ENCODE data around the gene GNAS-AS1.

Gene GNAS-AS1

GRCh38 chr20:58897488-58897887 lies 46.8 kb upstream of the GNAS-AS1 start:
- no peak overlapping the region for H2BK5ac ChIP-seq (ENCODE audit: low read depth, low read length, poor library complexity)
- H4K91ac ChIP-seq (ENCODE audit: low read depth, low read length) = no peak overlapping the region
- no peak overlapping the region for H2AFZ ChIP-seq (ENCODE audit: insufficient read depth, low read length, poor library complexity)
- peaks cover 17% of the 10 kb centered on the region for H3K79me2 ChIP-seq (ENCODE audit: control insufficient read depth, insufficient read depth, low read length, poor library complexity)
- H2BK120ac ChIP-seq (ENCODE audit: insufficient read depth, low read length, poor library complexity) = no peak overlapping the region
- H3K27ac ChIP-seq (ENCODE audit: low read depth, low read length) = no peak overlapping the region
- no peak overlapping the region for H2AK5ac ChIP-seq (ENCODE audit: low read length)
- H3K14ac ChIP-seq (ENCODE audit: low read length) = no peak overlapping the region
- H3K36me3 ChIP-seq (ENCODE audit: control insufficient read depth in 1 of 2, insufficient read depth in 2 of 2, low read length in 2 of 2) = peaks cover 19 to 40% of the 10 kb centered on the region in 2 experiments
- no CpG with 5 or more reads among the region's 4 CpGs for WGBS (ENCODE audit: extremely low coverage, insufficient coverage, insufficient read length)
- peaks cover 1% of the 10 kb centered on the region for H3K9me3 ChIP-seq (ENCODE audit: insufficient read depth, low read depth, low read length)
- no peak overlapping the region for H3K9ac ChIP-seq (ENCODE audit: low read length)
- H4K8ac ChIP-seq (ENCODE audit: low read depth, low read length) = no peak overlapping the region
- no peak overlapping the region for H3K4me3 ChIP-seq (ENCODE audit: low read depth, low read length)
- no peak overlapping the region for H3K23ac ChIP-seq (ENCODE audit: low read length)
- peak overlapping the region; percentile 95 for H3K4ac ChIP-seq (ENCODE audit: low read depth, low read length)
- no peak overlapping the region for H3K4me2 ChIP-seq (ENCODE audit: low read length)
- no peak for DNase-seq
- H3K4me1 ChIP-seq (ENCODE audit: control insufficient read depth in 1 of 2, insufficient read depth in 2 of 2, low read length in 2 of 2) = peaks cover 0 to 2% of the 10 kb centered on the region in 2 experiments
- no peaks in the 10 kb centered on the region for H3K27me3 ChIP-seq (ENCODE audit: insufficient read depth, low read length)
- H4K12ac ChIP-seq (ENCODE audit: low read depth, low read length) = no peak overlapping the region
- H3K79me1 ChIP-seq (ENCODE audit: low read length) = peaks cover 2% of the 10 kb centered on the region
- no peak overlapping the region for H2BK12ac ChIP-seq (ENCODE audit: low read length)
- no peak overlapping the region for H3K18ac ChIP-seq (ENCODE audit: low read length)

GRCh38 chr20:58896820-58897219 lies 46.1 kb upstream of the GNAS-AS1 start:
- Histone ChIP-seq H3K23ac (ENCODE audit: low read length) (no peak overlapping the region), H3K18ac (ENCODE audit: low read length) (no peak overlapping the region), H2AFZ (ENCODE audit: insufficient read depth, low read length, poor library complexity) (no peak overlapping the region), H2BK5ac (ENCODE audit: low read depth, low read length, poor library complexity) (no peak overlapping the region), H3K14ac (ENCODE audit: low read length) (no peak overlapping the region), H3K27ac (ENCODE audit: low read depth, low read length) (no peak overlapping the region), H3K9me3 (ENCODE audit: insufficient read depth, low read depth, low read length) (no peaks in the 10 kb centered on the region), H4K12ac (ENCODE audit: low read depth, low read length) (no peak overlapping the region), H2BK12ac (ENCODE audit: low read length) (no peak overlapping the region), H3K36me3 (ENCODE audit: control insufficient read depth in 1 of 2, insufficient read depth in 2 of 2, low read length in 2 of 2) (peaks cover 17 to 34% of the 10 kb centered on the region in 2 experiments), H3K4ac (ENCODE audit: low read depth, low read length) (peak overlapping the region; percentile 95), H4K91ac (ENCODE audit: low read depth, low read length) (no peak overlapping the region), H3K79me1 (ENCODE audit: low read length) (peaks cover 7% of the 10 kb centered on the region), H2BK120ac (ENCODE audit: insufficient read depth, low read length, poor library complexity) (no peak overlapping the region), H3K4me1 (ENCODE audit: control insufficient read depth in 1 of 2, insufficient read depth in 2 of 2, low read length in 2 of 2) (peaks cover 0 to 2% of the 10 kb centered on the region in 2 experiments), H3K27me3 (ENCODE audit: insufficient read depth, low read length) (no peaks in the 10 kb centered on the region), H3K9ac (ENCODE audit: low read length) (no peak overlapping the region), H3K4me2 (ENCODE audit: low read length) (no peak overlapping the region), H4K8ac (ENCODE audit: low read depth, low read length) (no peak overlapping the region), H3K79me2 (ENCODE audit: control insufficient read depth, insufficient read depth, low read length, poor library complexity) (peaks cover 22% of the 10 kb centered on the region), H3K4me3 (ENCODE audit: low read depth, low read length) (no peak overlapping the region), H2AK5ac (ENCODE audit: low read length) (no peak overlapping the region)
- WGBS (ENCODE audit: extremely low coverage, insufficient coverage, insufficient read length) = no CpG with 5 or more reads among the region's 3 CpGs
- DNase-seq = no peak

GRCh38 chr20:58895448-58896180 lies 44.9 kb upstream of the GNAS-AS1 start:
- Histone ChIP-seq H3K9me3 (ENCODE audit: insufficient read depth, low read depth, low read length) (no peaks in the 10 kb centered on the region), H3K4me2 (ENCODE audit: low read length) (no peak overlapping the region), H3K14ac (ENCODE audit: low read length) (no peak overlapping the region), H4K91ac (ENCODE audit: low read depth, low read length) (no peak overlapping the region), H3K79me1 (ENCODE audit: low read length) (peaks cover 12% of the 10 kb centered on the region), H3K27me3 (ENCODE audit: insufficient read depth, low read length) (no peaks in the 10 kb centered on the region), H3K23ac (ENCODE audit: low read length) (no peak overlapping the region), H2BK120ac (ENCODE audit: insufficient read depth, low read length, poor library complexity) (no peak overlapping the region), H4K8ac (ENCODE audit: low read depth, low read length) (no peak overlapping the region), H3K4me3 (ENCODE audit: low read depth, low read length) (no peak overlapping the region), H3K4ac (ENCODE audit: low read depth, low read length) (peak overlapping the region; percentile 66), H3K27ac (ENCODE audit: low read depth, low read length) (no peak overlapping the region), H3K18ac (ENCODE audit: low read length) (no peak overlapping the region), H4K12ac (ENCODE audit: low read depth, low read length) (no peak overlapping the region), H3K36me3 (ENCODE audit: control insufficient read depth in 1 of 2, insufficient read depth in 2 of 2, low read length in 2 of 2) (peaks cover 11 to 28% of the 10 kb centered on the region in 2 experiments), H2BK5ac (ENCODE audit: low read depth, low read length, poor library complexity) (no peak overlapping the region), H3K79me2 (ENCODE audit: control insufficient read depth, insufficient read depth, low read length, poor library complexity) (peaks cover 25% of the 10 kb centered on the region), H2AFZ (ENCODE audit: insufficient read depth, low read length, poor library complexity) (no peak overlapping the region), H2AK5ac (ENCODE audit: low read length) (no peak overlapping the region), H3K4me1 (ENCODE audit: control insufficient read depth in 1 of 2, insufficient read depth in 2 of 2, low read length in 2 of 2) (peaks cover 0 to 2% of the 10 kb centered on the region in 2 experiments), H3K9ac (ENCODE audit: low read length) (no peak overlapping the region), H2BK12ac (ENCODE audit: low read length) (no peak overlapping the region)
- DNase-seq = no peak
- WGBS (ENCODE audit: extremely low coverage, insufficient coverage, insufficient read length) = no CpG with 5 or more reads among the region's 13 CpGs

DNA sequence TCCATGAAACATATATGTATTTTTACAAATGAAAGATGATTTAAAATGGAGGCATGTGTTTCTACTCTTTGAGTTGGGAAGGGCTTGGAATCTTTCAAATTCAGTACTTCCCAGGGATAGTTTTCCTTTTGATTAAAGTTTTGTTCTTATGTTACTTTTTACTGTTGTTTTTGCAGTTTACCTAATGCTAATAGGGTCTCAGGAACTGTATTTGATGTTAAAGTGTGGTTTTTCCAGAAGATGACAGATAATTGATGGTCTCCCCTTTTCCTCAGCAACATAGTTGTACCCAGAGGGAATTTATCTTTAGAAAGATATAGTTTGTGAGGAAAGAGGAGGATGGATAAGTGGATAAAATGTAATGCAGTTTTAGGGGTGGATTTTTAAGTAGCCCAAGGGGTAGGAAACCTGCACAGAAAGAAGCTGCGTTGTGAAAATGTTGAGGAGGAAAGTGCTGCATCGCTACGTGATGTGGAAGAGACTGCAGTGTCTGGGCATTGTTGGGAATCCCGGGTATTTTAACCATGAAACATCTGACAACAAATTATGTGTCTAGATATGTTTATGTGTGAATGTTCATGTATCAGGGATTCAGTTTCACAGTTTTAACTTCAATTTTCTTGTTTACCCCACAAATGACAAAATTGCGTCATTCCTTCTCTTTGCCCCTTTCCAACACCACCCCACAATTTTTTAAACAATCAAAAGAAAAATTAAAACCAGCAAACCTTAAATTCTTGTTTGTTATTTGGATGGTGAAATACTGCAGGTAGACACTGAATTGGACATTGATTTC lies 44.1 kb upstream of the GNAS-AS1 start:
- Histone ChIP-seq H2BK12ac (ENCODE audit: low read length) (no peak overlapping the region), H3K36me3 (ENCODE audit: control insufficient read depth in 1 of 2, insufficient read depth in 2 of 2, low read length in 2 of 2) (peaks cover 10 to 26% of the 10 kb centered on the region in 2 experiments)
- 100% methylated on average over 1 of the region's 5 CpGs for WGBS (ENCODE audit: extremely low coverage, insufficient coverage, insufficient read length)

More for the DNA sequence above, 44.1 kb upstream of the GNAS-AS1 start:
- no peak overlapping the region for H4K8ac ChIP-seq (ENCODE audit: low read depth, low read length)
- H4K91ac ChIP-seq (ENCODE audit: low read depth, low read length) = no peak overlapping the region
- H2AK5ac ChIP-seq (ENCODE audit: low read length) = no peak overlapping the region
- no peak overlapping the region for H3K4me3 ChIP-seq (ENCODE audit: low read depth, low read length)
- H2BK5ac ChIP-seq (ENCODE audit: low read depth, low read length, poor library complexity) = no peak overlapping the region
- H2BK120ac ChIP-seq (ENCODE audit: insufficient read depth, low read length, poor library complexity) = no peak overlapping the region
- no peak overlapping the region for H3K9ac ChIP-seq (ENCODE audit: low read length)
- H3K79me2 ChIP-seq (ENCODE audit: control insufficient read depth, insufficient read depth, low read length, poor library complexity) = peaks cover 31% of the 10 kb centered on the region
- no peak overlapping the region for H4K12ac ChIP-seq (ENCODE audit: low read depth, low read length)
- no peak overlapping the region for H3K18ac ChIP-seq (ENCODE audit: low read length)
- H3K4me1 ChIP-seq (ENCODE audit: control insufficient read depth in 1 of 2, insufficient read depth in 2 of 2, low read length in 2 of 2) = peaks cover 0 to 6% of the 10 kb centered on the region in 2 experiments
- no peak overlapping the region for H3K27ac ChIP-seq (ENCODE audit: low read depth, low read length)
- no peak for DNase-seq
- H3K9me3 ChIP-seq (ENCODE audit: insufficient read depth, low read depth, low read length) = no peaks in the 10 kb centered on the region
- no peaks in the 10 kb centered on the region for H3K27me3 ChIP-seq (ENCODE audit: insufficient read depth, low read length)
- H3K4ac ChIP-seq (ENCODE audit: low read depth, low read length) = peak overlapping the region; percentile 91
- no peak overlapping the region for H3K14ac ChIP-seq (ENCODE audit: low read length)
- H3K4me2 ChIP-seq (ENCODE audit: low read length) = peak overlapping the region; percentile 52
- H3K79me1 ChIP-seq (ENCODE audit: low read length) = peaks cover 20% of the 10 kb centered on the region
- H3K23ac ChIP-seq (ENCODE audit: low read length) = no peak overlapping the region
- H2AFZ ChIP-seq (ENCODE audit: insufficient read depth, low read length, poor library complexity) = no peak overlapping the region

Data from trophoblast cell (in vitro differentiated cells and primary cell).